ENCODE measurements around the gene PLEKHA6.

GRCh38 chr1:204359131-204359473 is 627 bp downstream of the PLEKHA6 start:
- TF ChIP-seq EZH2 (IDR thresholded peaks at IDR 0.05; ENCODE audit: borderline replicate concordance, insufficient read depth, low read length, poor library complexity, severe bottlenecking) = no peak
- TF ChIP-seq CTCF (IDR thresholded peaks at IDR 0.05; ENCODE audit: poor library complexity, severe bottlenecking) = no peak

Data from neural cell (in vitro differentiated cells).